ENCODE results near the gene LTO1. TPM values are rescaled to one million over a fixed set of nuclear protein-coding genes. Genes with fewer than 3 reads are reported as not detected.

The LTO1 gene
- total RNA-seq, 1 experiment from 2014 or later: 27.5 TPM

DNA sequence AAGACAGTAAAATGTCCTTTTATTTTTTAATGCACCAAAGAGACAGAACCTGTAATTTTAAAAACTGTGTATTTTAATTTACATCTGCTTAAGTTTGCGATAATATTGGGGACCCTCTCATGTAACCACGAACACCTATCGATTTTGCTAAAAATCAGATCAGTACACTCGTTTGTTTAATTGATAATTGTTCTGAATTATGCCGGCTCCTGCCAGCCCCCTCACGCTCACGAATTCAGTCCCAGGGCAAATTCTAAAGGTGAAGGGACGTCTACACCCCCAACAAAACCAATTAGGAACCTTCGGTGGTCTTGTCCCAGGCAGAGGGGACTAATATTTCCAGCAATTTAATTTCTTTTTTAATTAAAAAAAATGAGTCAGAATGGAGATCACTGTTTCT lies 35.3 kb downstream of the LTO1 start:
- Mint-ChIP-seq H3K36me3 (peaks cover 3% of the 10 kb centered on the region), H3K27me3 (ENCODE audit: low read depth) (peaks cover 12% of the 10 kb centered on the region), H3K27ac (peak overlapping the region; percentile 88), H3K9me3 (no peaks in the 10 kb centered on the region), H3K4me1 (peaks cover 20% of the 10 kb centered on the region), H3K4me3 (peak overlapping the region; percentile 89)
- TF ChIP-seq SMAD4 (CRISPR knock-in tag; IDR thresholded peaks at IDR 0.05): no peak
- no peak for TF ChIP-seq KAT7 (CRISPR knock-in tag; IDR thresholded peaks at IDR 0.05; ENCODE audit: borderline replicate concordance)
- TF ChIP-seq, protein P1, sequence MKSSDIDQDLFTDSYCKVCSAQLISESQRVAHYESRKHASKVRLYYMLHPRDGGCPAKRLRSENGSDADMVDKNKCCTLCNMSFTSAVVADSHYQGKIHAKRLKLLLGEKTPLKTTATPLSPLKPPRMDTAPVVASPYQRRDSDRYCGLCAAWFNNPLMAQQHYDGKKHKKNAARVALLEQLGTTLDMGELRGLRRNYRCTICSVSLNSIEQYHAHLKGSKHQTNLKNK (CRISPR knock-in tag; IDR thresholded peaks at IDR 0.05): no peak
- TF ChIP-seq, protein P2, sequence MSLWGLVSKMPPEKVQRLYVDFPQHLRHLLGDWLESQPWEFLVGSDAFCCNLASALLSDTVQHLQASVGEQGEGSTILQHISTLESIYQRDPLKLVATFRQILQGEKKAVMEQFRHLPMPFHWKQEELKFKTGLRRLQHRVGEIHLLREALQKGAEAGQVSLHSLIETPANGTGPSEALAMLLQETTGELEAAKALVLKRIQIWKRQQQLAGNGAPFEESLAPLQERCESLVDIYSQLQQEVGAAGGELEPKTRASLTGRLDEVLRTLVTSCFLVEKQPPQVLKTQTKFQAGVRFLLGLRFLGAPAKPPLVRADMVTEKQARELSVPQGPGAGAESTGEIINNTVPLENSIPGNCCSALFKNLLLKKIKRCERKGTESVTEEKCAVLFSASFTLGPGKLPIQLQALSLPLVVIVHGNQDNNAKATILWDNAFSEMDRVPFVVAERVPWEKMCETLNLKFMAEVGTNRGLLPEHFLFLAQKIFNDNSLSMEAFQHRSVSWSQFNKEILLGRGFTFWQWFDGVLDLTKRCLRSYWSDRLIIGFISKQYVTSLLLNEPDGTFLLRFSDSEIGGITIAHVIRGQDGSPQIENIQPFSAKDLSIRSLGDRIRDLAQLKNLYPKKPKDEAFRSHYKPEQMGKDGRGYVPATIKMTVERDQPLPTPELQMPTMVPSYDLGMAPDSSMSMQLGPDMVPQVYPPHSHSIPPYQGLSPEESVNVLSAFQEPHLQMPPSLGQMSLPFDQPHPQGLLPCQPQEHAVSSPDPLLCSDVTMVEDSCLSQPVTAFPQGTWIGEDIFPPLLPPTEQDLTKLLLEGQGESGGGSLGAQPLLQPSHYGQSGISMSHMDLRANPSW (CRISPR knock-in tag; conservative IDR thresholded peaks at IDR 0.05; ENCODE audit: low read depth): no peak
- no peak for TF ChIP-seq CBFB (CRISPR knock-in tag; IDR thresholded peaks at IDR 0.05; ENCODE audit: low read depth)
- TF ChIP-seq NFATC4 (CRISPR knock-in tag; IDR thresholded peaks at IDR 0.05): no peak
- TF ChIP-seq, protein P3, sequence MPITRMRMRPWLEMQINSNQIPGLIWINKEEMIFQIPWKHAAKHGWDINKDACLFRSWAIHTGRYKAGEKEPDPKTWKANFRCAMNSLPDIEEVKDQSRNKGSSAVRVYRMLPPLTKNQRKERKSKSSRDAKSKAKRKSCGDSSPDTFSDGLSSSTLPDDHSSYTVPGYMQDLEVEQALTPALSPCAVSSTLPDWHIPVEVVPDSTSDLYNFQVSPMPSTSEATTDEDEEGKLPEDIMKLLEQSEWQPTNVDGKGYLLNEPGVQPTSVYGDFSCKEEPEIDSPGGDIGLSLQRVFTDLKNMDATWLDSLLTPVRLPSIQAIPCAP (CRISPR knock-in tag; IDR thresholded peaks at IDR 0.05): no peak
- no peak for TF ChIP-seq ELF4 (CRISPR knock-in tag; IDR thresholded peaks at IDR 0.05; ENCODE audit: low read depth)
- no peak for TF ChIP-seq NR1H2 (CRISPR knock-in tag; IDR thresholded peaks at IDR 0.05)
- POLR2A ChIA-PET: interaction anchor here (0.6 to 1.2 kb wide), 3 partner anchors 320 to 346 kb away, joined by 3 read pairs; partner anchors contain the start of gene MYEOV
- ATAC-seq: no peak
- CTCF ChIA-PET: interaction anchor here (0.6 to 1.5 kb wide), 6 partner anchors 21 to 538 kb away, joined by 3 to 11 read pairs (median 3); no protein-coding TSS in a partner anchor
- no peak for DNase-seq (ENCODE audit: low spot score)

DNA sequence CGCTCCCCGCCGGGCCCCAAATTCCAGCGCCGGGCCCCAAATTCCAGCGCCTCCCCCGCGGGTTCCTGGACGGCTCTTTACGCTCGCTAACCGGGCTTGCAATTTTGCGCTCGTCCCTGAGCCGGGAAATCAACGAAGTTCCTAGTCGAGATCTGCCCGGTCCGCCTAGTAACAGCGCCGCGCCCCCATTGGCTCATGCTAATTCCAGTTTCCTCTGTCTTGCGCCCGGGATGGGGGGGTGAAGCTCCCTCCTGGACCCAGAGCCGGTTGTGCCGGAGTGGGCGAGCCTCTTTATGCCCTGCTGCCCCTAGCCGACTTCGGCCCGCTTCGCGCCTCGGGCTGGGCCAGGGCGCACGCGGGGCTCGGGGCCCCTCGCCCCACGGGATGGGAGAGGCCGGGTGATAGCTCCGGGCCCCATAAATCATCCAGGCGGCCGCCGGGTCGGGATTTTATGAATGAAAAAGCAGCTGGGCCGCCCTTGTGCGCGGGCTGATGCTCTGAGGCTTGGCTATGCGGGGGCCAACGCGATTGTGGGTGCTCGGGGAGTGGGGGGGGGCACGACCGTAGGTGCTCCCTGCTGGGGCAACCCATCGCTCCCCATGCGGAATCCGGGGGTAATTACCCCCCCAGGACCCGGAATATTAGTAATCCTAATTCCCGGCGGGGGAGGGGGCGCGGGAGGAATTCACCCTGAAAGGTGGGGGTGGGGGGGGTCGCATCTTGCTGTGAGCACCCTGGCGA lies 36.0 kb downstream of the LTO1 start:
- Mint-ChIP-seq H3K36me3 (peaks cover 2% of the 10 kb centered on the region), H3K27ac (peak overlapping the region; percentile 82), H3K27me3 (ENCODE audit: low read depth) (peaks cover 12% of the 10 kb centered on the region), H3K9me3 (no peaks in the 10 kb centered on the region), H3K4me3 (peak overlapping the region; percentile 89), H3K4me1 (peaks cover 23% of the 10 kb centered on the region)
- ChIA-PET POLR2A (interaction anchor here (0.5 to 2.4 kb wide), 16 partner anchors 17 to 485 kb away, joined by 3 to 12 read pairs (median 3); partner anchors contain the start of gene MYEOV), CTCF (interaction anchor here (0.6 to 1.5 kb wide), 9 partner anchors 22 to 538 kb away, joined by 3 to 11 read pairs (median 3); no protein-coding TSS in a partner anchor)
- DNase-seq (ENCODE audit: low spot score): peak; percentile 98
- peak; percentile 64 for ATAC-seq
- 0 out of 2 replicates have a peak, but pooled peaks have one; percentile 24 for TF ChIP-seq CREM (CRISPR knock-in tag; IDR thresholded peaks at IDR 0.05)
- TF ChIP-seq SP1 (CRISPR knock-in tag; conservative IDR thresholded peaks at IDR 0.05): peak; percentile 47; the same call in 1 of the 2 replicates
- TF ChIP-seq ZNF423 (CRISPR knock-in tag; IDR thresholded peaks at IDR 0.05): no peak
- no peak for TF ChIP-seq RELA (CRISPR knock-in tag; IDR thresholded peaks at IDR 0.05; ENCODE audit: borderline replicate concordance)
- no peak for TF ChIP-seq MXD4 (CRISPR knock-in tag; IDR thresholded peaks at IDR 0.05; ENCODE audit: borderline replicate concordance)
- TF ChIP-seq ZNF416 (CRISPR knock-in tag; IDR thresholded peaks at IDR 0.05): no peak
- no peak for TF ChIP-seq ZNF232 (CRISPR knock-in tag; IDR thresholded peaks at IDR 0.05)
- TF ChIP-seq, protein P4, sequence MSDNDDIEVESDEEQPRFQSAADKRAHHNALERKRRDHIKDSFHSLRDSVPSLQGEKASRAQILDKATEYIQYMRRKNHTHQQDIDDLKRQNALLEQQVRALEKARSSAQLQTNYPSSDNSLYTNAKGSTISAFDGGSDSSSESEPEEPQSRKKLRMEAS (CRISPR knock-in tag; IDR thresholded peaks at IDR 0.05): peak; percentile 52; the same call in 1 of the 2 replicates
- TF ChIP-seq, protein P5, sequence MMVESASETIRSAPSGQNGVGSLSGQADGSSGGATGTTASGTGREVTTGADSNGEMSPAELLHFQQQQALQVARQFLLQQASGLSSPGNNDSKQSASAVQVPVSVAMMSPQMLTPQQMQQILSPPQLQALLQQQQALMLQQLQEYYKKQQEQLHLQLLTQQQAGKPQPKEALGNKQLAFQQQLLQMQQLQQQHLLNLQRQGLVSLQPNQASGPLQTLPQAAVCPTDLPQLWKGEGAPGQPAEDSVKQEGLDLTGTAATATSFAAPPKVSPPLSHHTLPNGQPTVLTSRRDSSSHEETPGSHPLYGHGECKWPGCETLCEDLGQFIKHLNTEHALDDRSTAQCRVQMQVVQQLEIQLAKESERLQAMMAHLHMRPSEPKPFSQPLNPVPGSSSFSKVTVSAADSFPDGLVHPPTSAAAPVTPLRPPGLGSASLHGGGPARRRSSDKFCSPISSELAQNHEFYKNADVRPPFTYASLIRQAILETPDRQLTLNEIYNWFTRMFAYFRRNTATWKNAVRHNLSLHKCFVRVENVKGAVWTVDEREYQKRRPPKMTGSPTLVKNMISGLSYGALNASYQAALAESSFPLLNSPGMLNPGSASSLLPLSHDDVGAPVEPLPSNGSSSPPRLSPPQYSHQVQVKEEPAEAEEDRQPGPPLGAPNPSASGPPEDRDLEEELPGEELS (CRISPR knock-in tag; IDR thresholded peaks at IDR 0.05): 0 out of 2 replicates have a peak, but pooled peaks have one; percentile 15
- 0 out of 2 replicates have a peak, but pooled peaks have one; percentile 18 for TF ChIP-seq ETV6 (CRISPR knock-in tag; IDR thresholded peaks at IDR 0.05)
- TF ChIP-seq NR2C2 (CRISPR knock-in tag; IDR thresholded peaks at IDR 0.05): no peak
- peak; percentile 50; the same call in 1 of the 2 replicates for TF ChIP-seq NFYB (CRISPR knock-in tag; conservative IDR thresholded peaks at IDR 0.05; ENCODE audit: low read depth)
- no peak for TF ChIP-seq NFATC4 (CRISPR knock-in tag; IDR thresholded peaks at IDR 0.05)
- TF ChIP-seq, protein P2 (CRISPR knock-in tag; conservative IDR thresholded peaks at IDR 0.05; ENCODE audit: low read depth): no peak
- no peak for TF ChIP-seq SMAD4 (CRISPR knock-in tag; IDR thresholded peaks at IDR 0.05)
